ENCODE data around the gene RAB38.

The RAB38 gene

GRCh38 chr11:88174709-88175568, at the start of gene RAB38:
TSS of gene RAB38 (minus strand) at chr11:88175443. CDS start at chr11:88175384, 59 bp downstream.
- no peak for DNase-seq

GRCh38 chr11:88213406-88213805, 38.2 kb upstream of the RAB38 start:
- DNase-seq, result no peak

GRCh38 chr11:88212300-88212699, 37.1 kb upstream of the RAB38 start:
- no peak for DNase-seq

- no peak for DNase-seq
Measured at GRCh38 chr11:88208745-88209144, 33.5 kb upstream of the RAB38 start.

GRCh38 chr11:88206751-88207150, 31.5 kb upstream of the RAB38 start:
- DNase-seq, result no peak

GRCh38 chr11:88204353-88204752, 29.1 kb upstream of the RAB38 start:
- DNase-seq, result no peak

- DNase-seq, result no peak
Measured at GRCh38 chr11:88203604-88204003, 28.4 kb upstream of the RAB38 start.

GRCh38 chr11:88202498-88202897, 27.3 kb upstream of the RAB38 start:
- DNase-seq, result no peak

GRCh38 chr11:88196393-88196792, 21.1 kb upstream of the RAB38 start:
- DNase-seq, result no peak

- DNase-seq, result no peak
Measured at GRCh38 chr11:88195908-88196307, 20.7 kb upstream of the RAB38 start.

GRCh38 chr11:88194990-88195389, 19.7 kb upstream of the RAB38 start:
- no peak for DNase-seq

- DNase-seq, result no peak
Measured at GRCh38 chr11:88193278-88193677, 18.0 kb upstream of the RAB38 start.

GRCh38 chr11:88188932-88189253, 13.7 kb upstream of the RAB38 start:
- no peak for DNase-seq

GRCh38 chr11:88188251-88188931, 13.1 kb upstream of the RAB38 start:
- DNase-seq, result no peak

- DNase-seq, result no peak
Measured at GRCh38 chr11:88183233-88183632, 8.0 kb upstream of the RAB38 start.

- no peak for DNase-seq
Measured at GRCh38 chr11:88181776-88182175, 6.5 kb upstream of the RAB38 start.

GRCh38 chr11:88179971-88180629, 4.9 kb upstream of the RAB38 start:
- no peak for DNase-seq

GRCh38 chr11:88179141-88179540, 3.9 kb upstream of the RAB38 start:
- DNase-seq, result no peak

GRCh38 chr11:88178191-88178590, 2.9 kb upstream of the RAB38 start:
- no peak for DNase-seq

- DNase-seq, result no peak
Measured at GRCh38 chr11:88175569-88176075, 379 bp upstream of the RAB38 start.

- no peak for DNase-seq
Measured at GRCh38 chr11:88173956-88174355, 1.3 kb downstream of the RAB38 start.

GRCh38 chr11:88171982-88172381, 3.3 kb downstream of the RAB38 start:
- DNase-seq, result no peak

GRCh38 chr11:88170673-88171072, 4.6 kb downstream of the RAB38 start:
- no peak for DNase-seq

- no peak for DNase-seq
Measured at GRCh38 chr11:88169881-88170280, 5.4 kb downstream of the RAB38 start.

Data from NCI-H2107 (cell line).